GOT3 (cell line): ENCODE measurements around the gene SCO1.

Experiments used
- DNase-seq: peaks from one replicate; lab custom pipeline; 2025; ENCODE audit warnings: mixed read lengths; lab: John Stamatoyannopoulos, UW

Gene SCO1

DNA sequence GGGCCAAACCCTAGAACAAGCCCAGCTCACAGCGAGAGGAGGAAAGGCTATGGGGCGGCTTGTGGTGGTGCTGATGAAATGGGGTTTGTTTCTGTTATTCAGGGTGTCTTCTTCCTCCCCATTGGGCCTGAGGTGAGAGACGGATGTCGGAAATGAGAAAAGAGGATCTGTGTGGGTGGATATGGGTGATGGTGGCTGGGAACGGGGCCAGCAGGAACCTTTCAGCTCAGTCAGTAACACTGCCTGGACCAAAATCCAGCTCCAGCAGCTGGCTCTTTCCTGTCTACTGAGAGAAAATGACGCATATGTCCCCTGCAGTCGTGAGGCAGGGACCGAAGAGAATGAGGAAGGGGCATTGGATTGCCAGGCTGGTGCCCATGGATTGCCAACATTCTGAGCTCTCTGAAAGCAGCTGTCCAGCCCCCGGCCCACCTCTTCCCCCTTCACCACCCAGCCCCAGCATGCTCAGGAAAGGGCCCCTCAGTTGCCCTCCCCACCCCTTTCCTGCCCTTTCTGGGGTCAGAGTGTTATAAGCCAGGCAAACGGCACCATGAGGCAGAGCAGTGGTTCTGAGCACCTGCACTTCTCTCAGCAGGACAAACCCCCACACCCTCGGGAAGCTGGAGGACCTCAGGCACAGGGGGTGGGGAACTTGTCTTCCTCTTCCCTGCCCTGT is 44.2 kb downstream of the SCO1 start:
- DNase-seq: no peak

DNA sequence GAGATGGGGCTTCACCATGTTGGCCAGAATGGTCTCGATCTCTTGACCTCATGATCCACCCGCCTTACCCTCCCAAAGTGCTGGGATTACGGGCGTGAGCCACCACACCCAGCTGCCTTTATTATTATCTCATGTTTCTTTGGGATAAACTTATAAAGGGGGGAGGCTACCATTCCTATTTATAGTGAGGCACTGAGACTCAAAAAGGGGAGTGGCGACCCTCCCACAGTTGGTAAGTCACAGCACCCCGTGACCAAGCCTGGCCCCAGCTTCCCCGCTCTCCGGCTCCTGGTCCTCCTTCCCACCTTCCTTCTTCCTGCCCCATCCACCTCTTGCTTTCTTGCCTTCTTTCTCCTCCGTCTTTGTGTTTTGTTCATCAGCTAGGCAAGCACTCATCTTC is 45.4 kb downstream of the SCO1 start:
- no peak for DNase-seq

DNA sequence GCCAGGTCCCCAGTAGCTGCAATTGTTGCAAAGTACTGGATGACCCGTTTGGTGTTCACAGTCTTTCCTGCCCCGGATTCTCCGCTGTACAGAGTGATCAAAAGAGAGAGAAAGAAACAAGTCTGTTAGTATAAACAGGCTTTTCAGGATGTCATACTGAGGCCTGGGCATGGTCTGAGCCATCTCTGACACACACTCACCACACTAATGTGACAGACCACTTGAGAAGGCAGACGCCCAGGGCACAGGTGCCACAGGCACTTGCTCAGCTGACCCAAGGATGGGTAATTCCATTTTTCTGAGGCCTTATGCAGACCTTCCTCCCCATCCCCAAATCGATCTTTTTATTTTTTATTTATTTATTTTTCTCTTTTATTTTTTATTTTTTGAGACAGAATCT is 47.7 kb downstream of the SCO1 start:
- no peak for DNase-seq

- no peak for DNase-seq
Measured at GRCh38 chr17:10648956-10649355, 48.4 kb downstream of the SCO1 start.

- DNase-seq: no peak
Measured at GRCh38 chr17:10648381-10648780, 49.0 kb downstream of the SCO1 start.

- peak; percentile 13 for DNase-seq
Measured at GRCh38 chr17:10646392-10646990, 50.8 kb downstream of the SCO1 start.

- no peak for DNase-seq
Measured at GRCh38 chr17:10640475-10640874, 56.9 kb downstream of the SCO1 start.

DNA sequence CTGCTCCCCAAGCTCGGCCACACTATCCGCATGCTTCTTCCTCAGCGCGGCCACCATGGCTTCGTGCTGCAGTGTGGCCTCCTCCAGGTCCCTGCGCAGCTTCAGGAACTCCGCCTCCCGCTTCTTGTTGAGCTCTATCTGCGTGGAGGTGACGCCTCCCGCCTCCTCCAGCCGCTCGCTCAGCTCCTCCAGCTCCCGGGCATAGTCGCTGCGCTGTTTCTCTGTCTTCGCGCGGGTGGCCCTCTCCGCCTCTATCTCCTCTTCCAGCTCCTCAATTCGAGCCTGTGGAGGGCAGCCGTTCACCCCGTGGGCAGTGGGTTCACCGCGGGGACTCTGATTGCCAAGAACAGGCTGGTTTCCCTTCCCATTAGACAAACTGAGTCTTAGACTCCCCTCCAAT is 59.2 kb downstream of the SCO1 start:
- no peak for DNase-seq

DNA sequence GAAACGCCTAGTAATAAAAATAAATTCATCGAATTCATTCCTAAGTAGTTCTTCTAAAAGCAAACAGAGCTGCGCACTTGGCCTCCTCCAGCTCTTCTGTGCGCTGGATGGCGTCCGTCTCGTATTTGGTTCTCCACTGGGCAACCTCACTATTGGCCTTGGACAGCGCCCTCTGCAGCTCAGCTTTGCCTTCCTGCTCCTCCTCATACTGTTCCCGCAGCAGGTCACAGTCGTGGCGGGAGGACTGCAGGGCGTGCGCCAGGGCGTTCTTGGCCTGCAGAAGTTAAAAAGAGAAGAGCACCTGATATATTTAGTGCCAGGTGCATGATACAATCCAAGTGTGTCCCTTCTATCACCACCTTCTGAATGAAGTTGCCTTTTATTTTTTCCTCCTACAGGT is 62.0 kb downstream of the SCO1 start:
- DNase-seq: no peak

DNA sequence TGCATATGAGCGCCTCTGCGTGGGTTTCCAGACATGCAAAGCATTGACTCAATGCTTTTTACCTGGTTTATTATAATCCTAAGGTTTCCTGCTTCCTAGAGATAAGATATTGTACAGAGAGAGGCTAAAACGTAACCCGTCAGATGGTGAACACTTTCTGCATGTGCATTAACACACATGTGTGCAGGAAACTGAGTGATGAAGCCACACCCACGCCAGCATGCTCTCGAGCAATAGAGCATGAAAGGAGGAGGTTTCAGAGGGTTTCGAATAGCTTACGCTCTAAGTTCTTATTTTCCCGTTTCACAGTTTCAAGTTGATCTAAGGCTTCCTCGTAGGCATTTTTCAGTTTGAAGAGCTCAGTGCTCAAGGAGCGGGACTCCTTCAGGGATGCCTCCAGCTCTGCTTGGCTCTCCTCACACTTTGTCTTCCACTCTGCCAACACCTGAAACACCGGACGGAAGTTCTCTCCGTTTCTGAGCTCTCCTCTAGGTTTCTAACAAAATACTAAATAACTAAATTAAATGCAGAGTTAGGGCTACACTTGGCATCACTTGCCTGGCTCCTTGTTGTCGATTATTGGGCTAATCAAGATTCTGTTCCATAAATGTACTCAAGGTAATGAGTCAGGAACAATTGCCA is 63.5 kb downstream of the SCO1 start:
- no peak for DNase-seq

- DNase-seq: no peak
Measured at GRCh38 chr17:10631701-10632100, 65.6 kb downstream of the SCO1 start.

DNA sequence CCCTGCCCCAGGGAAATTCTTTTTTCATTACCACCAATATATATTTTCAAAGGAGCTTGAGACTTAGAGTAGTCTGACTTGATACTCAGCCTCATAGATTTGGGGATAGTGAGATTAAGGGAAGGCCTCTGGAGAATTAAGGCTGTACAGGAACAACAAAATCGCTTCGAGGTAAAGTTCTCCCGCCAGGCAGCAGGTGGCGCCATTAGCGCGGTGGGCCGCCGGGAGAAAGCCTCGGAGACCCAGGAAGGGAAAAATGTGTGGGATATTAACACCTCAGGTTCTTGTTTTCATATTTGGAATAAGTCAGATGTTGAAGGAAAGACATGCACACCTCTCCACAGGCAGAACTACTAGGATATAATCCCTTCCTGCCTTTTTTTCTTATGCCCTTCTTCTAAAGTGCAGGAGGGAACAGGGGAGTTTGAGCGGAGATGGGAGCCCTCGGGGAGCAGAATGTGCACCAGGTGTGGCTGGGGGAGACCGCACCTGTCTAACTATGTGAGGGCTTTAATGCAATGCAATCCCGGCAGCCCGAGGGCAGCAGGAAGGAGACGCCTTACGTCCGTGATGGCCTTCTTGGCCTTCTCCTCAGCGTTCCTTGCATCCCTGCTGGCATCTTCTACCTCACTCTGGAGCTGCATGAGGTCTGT is 66.2 kb downstream of the SCO1 start:
- no peak for DNase-seq

- DNase-seq: no peak
Measured at GRCh38 chr17:10629706-10630105, 67.6 kb downstream of the SCO1 start.

DNA sequence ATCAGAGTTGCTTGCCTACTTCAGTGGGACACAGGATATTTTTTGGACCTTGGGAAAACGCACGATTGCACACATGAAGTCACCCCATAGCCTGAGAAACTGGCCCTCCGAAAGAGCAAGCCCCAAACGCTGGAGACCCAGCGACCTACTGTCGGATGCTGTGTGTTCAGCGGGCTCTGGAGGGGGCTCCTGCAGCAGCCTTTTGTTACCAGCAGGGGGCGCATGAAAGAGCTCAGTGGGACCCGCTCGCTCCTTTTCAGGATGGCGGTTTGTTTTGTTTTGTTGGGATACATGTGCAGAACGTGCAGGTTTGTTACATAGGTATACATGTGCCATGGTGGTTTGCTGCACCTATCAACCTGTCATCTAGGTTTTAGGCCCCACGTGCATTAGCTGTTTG is 68.6 kb downstream of the SCO1 start:
- no peak for DNase-seq

- no peak for DNase-seq
Measured at GRCh38 chr17:10626390-10626789, 70.9 kb downstream of the SCO1 start.

DNA sequence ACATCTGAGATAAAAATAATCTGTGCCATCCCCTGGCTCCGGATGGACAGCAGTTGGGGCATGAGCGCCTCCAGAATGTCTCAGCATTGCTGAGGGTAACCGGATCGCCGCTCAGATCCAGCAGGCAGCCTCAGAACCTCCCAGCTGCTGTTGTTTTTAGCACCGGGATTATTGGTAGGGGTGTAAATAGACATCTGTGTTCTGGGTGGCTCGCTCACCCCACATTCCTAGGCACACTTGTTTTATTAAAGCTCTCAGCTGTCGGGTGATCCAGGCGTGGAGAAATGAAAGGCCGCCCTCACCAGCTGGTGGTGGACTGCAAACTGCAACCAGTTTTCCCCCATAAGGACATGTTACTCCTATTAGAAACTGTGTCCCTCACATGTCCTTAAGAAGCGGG is 72.4 kb downstream of the SCO1 start:
- no peak for DNase-seq

GRCh38 chr17:10623737-10624338 is 73.5 kb downstream of the SCO1 start:
- no peak for DNase-seq

DNA sequence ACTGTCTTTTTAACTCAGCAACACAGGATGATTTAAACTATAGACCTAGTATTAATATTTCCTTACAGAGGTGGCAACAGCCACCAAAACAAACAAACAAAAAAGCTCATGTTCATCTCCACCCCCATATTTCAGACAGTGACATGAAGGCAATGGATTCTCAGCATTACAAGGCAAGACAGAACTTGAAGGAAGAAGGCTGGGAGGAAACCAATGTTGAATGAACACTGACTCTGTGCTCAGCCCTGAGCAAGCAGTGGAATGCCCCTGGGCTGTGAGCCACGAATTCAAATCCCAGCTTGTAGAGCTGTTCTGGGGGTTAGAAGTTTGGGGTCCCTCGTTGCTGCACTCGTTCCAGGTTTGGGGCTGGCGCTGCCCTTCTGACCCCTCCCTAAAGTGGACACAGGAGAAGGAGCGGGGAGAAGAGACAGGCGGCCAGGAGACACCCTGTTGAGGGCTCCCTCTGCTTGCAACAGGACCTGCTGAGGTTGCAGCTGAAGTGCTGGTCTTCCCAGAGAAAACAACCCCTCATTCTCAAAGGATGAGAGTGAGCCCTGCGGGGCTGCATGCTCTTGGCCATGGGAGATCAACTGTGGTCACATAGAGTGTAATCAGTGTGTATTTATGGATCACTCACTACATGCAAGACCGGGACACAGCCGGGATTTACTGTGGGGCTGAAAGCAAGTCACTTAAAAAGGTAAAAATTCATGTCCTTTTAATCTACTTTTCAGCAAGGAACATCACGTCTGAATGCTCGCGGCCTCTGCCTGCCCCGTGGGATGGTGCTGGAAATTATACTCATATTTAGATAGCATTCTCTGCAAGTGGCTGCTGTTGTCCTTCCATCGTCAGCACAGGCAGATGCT is 74.5 kb downstream of the SCO1 start:
- DNase-seq: no peak
